ENCODE data around the gene SPAG4.

SPAG4 gene

GRCh38 chr20:35660122-35660937 lies 44.7 kb downstream of the SPAG4 start:
- no peak for DNase-seq

- DNase-seq, result no peak
Observed at GRCh38 chr20:35661053-35661452, 45.4 kb downstream of the SPAG4 start.

- DNase-seq, result no peak
Observed at GRCh38 chr20:35661908-35662307, 46.3 kb downstream of the SPAG4 start.

- no peak for DNase-seq
Observed at GRCh38 chr20:35662551-35662950, 46.9 kb downstream of the SPAG4 start.

GRCh38 chr20:35663516-35664465 lies 48.2 kb downstream of the SPAG4 start:
- peak in 1 of 2 experiments; percentile 23 for DNase-seq

- peak; percentile 68 to 87 for DNase-seq
Observed at GRCh38 chr20:35664466-35665206, 49.0 kb downstream of the SPAG4 start, which contains the start of the genes CPNE1 and RBM12. TSS of gene CPNE1 (minus strand) at chr20:35664900. CDS start at chr20:35632923, 31,977 bp downstream. TSS of gene RBM12 (minus strand) at chr20:35664900. CDS start at chr20:35655322, 9,578 bp downstream.

- no peak for DNase-seq
Observed at GRCh38 chr20:35665949-35666288, 50.3 kb downstream of the SPAG4 start.

GRCh38 chr20:35669221-35669620 lies 53.6 kb downstream of the SPAG4 start:
- no peak for DNase-seq

GRCh38 chr20:35669681-35670080 lies 54.1 kb downstream of the SPAG4 start:
- DNase-seq, result no peak
